Eye (tissue), 1 donor: ENCODE measurements around the gene POLR3H.
"Not testable (repeated sequence)": the region's sequence is repeated elsewhere in the genome, so short reads cannot be mapped to it uniquely, and the experiment has no call there.

ENCODE experiments used
- DNase-seq: peaks from one replicate; pipeline ENCODE4 v3.0.0-alpha.2; 2015

The POLR3H gene

DNA sequence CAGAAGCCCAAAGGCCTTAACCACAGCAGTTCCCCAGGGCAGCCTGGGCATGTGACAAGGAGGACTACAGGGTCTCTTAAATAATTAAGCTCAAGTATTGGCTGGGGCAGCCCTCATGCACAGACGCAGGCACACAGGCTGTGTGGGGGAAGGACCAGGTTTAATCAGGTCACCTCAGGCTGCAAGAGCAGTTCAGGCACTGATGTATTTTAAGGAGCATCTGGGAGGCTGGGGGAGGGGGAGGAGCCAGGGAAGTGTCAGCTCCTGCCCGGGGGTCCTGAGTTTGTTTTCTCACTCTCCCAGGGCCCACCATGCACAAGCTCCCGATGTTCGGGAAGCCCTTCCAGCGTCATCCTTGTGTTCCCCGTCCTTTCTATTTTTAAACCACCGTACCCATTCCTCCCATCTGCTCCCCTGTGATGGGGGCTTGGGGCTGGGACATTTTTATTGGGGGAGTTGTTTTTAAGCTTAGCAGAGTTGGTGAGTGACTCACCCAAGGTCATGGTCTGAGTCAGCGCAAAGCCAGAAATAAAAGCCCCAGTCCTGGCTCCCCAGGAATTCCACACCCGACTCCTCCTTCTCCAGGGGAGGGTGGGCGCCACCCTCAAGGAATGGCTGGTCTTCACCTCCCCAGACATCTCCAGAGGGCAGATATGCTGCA is 18.9 kb upstream of the POLR3H start:
- DNase-seq: peak; percentile 41

DNA sequence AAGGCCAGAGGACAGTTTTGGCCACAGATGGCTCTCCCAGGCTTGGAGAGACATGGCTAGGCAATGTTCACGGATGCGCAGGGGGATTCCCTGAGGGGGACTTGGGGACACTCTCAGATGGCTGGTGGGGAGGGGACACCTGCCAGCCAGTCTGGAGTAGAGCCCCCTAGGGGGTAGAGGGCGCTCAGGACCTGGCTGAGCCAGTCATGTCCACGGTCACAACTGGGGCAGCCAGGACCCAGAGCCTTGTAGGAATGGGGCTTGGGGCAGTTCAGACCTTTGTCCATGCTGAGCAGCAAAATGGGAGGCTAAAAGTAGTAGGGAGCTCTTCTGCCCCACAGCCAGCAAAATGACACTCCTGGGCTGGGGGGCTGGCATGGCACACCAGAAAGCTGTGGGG is 18.2 kb upstream of the POLR3H start:
- DNase-seq: peak; percentile 29

DNA sequence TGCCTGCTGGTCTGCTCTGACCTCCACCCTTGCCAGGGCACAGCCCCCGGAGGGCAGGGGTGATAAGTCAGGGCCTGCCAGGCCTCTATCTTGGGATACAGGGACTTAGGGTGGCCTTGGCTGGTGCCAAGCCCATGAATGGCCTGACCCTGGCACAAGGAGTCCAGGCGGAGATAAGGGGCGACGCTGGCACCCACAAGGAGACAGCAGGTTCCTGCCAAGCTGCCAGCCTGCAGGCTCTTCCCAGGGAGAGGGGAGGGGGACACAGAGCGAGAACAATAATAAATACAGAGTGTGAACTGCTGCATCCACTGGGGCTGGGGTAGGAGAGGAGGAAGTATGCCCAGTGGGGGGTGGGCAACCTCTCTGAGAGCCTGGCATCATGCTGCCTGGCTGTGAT is 17.5 kb upstream of the POLR3H start:
- no peak for DNase-seq

- DNase-seq: no peak
These were observed 17.1 kb upstream of the POLR3H start for GRCh38 chr22:41561335-41561734.

- no peak for DNase-seq
These were observed 15.8 kb upstream of the POLR3H start for GRCh38 chr22:41560095-41560471.

GRCh38 chr22:41558241-41558630 is 14.0 kb upstream of the POLR3H start:
- not testable (repeated sequence) for DNase-seq

- DNase-seq: peak; percentile 86
These were observed 13.4 kb upstream of the POLR3H start for GRCh38 chr22:41557401-41558240.

GRCh38 chr22:41556561-41556960 is 12.3 kb upstream of the POLR3H start:
- DNase-seq: no peak

GRCh38 chr22:41555325-41555982 is 11.2 kb upstream of the POLR3H start:
- DNase-seq: no peak

- DNase-seq: no peak
These were observed 7.8 kb upstream of the POLR3H start for GRCh38 chr22:41551877-41552582.

GRCh38 chr22:41550952-41551491 is 6.8 kb upstream of the POLR3H start:
- DNase-seq: peak; percentile 29

- DNase-seq: no peak
These were observed 4.6 kb upstream of the POLR3H start for GRCh38 chr22:41548830-41549211.

GRCh38 chr22:41544671-41545476 is 604 bp upstream of the POLR3H start:
- DNase-seq: no peak

- no peak for DNase-seq
These were observed 2.0 kb downstream of the POLR3H start for GRCh38 chr22:41542224-41542623.

GRCh38 chr22:41541484-41541883 is 2.8 kb downstream of the POLR3H start:
- no peak for DNase-seq

DNA sequence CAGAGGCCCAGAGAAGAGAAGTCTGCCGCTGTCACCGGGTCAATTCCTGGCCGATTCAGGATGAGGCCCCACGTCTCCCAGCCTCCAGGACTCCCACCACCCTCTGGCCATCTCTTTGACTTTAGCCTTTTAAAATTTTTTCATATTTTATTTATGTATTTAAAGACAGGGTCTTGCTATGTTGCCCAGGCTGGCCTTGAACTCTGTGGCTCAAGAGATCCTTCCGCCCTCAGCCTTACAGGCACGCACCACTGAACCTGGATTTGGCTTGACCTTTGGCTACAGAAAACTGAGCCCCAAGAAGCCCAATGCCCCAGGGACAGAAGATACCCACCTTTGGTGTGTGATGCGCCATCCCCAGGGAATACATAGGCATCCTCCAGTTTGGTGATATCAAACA is 3.9 kb downstream of the POLR3H start:
- no peak for DNase-seq

DNA sequence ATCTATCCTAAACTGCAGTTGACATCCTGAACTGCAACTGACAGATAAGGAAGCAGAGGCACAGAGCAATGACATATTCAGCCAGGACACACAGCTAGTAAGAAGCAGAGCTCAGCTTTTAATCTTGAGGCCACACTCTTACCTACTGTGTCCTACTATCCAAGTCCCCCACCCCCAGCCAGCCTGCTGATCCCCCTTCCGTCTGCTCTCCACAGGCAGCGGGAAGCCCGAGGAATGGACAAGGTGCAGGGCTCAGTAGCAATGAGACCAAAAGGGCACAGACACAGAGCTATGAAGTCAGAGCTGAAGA is 4.3 kb downstream of the POLR3H start:
- DNase-seq: no peak

DNA sequence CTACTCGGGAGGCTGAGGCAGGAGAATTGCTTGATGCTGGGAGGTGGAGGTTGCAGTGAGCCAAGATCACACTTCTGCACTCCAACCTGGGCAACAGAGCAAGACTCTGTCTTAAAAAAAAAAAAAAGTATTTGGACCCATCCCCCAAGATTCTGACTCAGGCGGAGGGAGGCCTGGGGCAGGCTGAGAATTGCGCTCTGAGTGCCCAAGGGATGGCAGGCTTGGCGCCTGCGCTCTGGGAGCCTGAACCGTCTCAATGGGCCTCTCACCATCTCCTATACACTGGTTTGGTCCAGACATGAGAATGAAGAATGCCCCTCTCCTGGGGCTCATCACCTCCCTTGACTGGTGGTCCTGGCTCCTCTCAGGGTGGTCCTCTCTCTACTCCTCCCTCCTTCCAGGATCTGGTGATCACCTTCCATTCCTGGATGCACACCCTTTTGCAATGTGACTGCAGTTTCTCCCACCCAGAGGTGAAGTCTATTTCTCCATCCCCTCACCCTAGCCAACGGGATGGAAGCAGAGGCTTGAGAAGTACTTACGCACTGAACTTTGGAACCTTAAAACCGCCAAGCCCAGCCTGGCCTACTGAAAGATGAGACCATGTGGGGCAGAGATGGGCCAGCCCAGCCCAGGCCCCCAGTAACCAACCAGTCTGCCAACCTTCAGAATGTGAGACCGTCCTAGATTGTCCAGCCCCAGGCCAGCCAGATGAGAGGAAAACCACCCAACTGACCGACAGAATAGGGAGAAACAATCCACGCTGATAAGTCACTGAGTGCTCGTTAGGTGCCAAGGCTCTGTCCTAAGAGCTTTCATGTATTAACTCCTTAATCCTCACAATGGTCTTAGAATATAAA is 4.9 kb downstream of the POLR3H start:
- no peak for DNase-seq

DNA sequence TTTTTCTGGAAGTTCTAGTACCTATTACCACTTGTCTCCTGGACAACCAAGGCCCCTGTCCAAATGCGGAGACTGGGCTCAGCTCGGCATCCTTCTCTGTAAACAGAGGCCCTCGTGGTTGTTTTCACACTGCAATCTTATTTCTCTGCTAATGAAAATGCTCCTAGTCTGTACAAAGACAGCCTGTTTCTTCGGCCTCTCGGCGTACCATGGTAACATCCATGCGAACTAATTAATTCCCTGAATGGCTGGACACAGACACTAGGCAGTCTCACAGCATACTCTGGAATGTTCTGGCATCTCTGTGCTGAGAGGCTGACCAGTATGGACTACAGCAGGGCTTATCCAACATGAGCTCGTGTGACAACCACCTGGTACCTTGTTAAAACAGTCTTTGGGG is 5.7 kb downstream of the POLR3H start:
- DNase-seq: no peak

DNA sequence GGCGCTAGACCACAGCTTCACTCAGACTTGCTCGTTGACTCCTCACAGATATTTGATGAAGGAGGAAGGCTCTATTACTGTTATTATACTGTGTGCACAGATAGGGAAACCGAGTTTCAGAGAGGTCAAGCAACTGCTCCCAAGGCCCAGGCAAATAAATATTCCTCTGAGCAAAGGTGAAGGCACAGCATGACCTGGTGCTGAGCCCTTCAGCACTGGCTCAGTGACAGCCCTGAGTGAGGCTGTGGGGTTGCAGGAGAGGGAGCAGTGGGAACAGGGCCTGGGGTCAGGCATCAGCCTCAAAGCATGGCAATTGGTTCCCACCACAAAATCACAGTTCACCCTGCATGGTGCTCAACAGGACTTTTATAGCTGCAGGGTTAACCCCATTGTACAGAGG is 7.1 kb downstream of the POLR3H start:
- no peak for DNase-seq

DNA sequence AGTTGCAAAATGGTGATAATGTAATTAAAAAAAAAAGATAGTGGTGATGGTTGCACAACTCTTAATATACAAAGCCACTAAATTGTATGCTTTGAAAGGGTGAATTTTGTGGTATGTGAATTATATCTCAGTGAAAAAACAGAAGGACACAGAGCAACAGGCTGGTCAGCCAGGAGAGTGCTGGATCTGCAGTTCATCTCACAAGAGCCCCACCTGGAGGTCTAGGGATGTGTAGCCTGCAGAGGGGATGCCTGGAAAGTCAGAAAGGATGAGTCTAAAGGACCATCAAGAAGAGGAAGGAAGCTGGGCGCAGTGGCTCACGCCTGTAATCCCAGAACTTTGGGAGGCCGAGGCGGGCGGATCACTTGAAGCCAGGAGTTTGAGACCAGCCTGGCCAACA is 9.0 kb downstream of the POLR3H start:
- DNase-seq: no peak
